Epithelial cell of esophagus (primary cell): ENCODE measurements around the gene EEF1A2.

Experiments
- DNase-seq: peaks from one replicate; pipeline ENCODE4 v3.0.0; 2010; ENCODE audit warnings: low read depth
- H3K4me3 ChIP-seq: 2 replicates; pipeline ENCODE4 v1.5.1; 2011; ENCODE audit warnings: mild to moderate bottlenecking, low read length, control low read depth
- CTCF ChIP-seq: IDR thresholded peaks from 2 replicates; pipeline ENCODE4 v1.5.1; 2011; ENCODE audit warnings: low read depth, mild to moderate bottlenecking, low read length, control low read depth, inconsistent platforms; ENCODE audit not compliant: insufficient read depth; ENCODE audit errors: missing control alignments

EEF1A2 gene

GRCh38 chr20:63497946-63498935 lies 642 bp downstream of the EEF1A2 start:
- no peak for TF ChIP-seq CTCF
- H3K4me3 ChIP-seq: no peak overlapping the region
- DNase-seq: peak; percentile 50

GRCh38 chr20:63497138-63497945 lies 1.5 kb downstream of the EEF1A2 start:
- no peak overlapping the region for H3K4me3 ChIP-seq
- TF ChIP-seq CTCF: no peak
- no peak for DNase-seq

GRCh38 chr20:63496596-63497120 lies 2.2 kb downstream of the EEF1A2 start:
- no peak overlapping the region for H3K4me3 ChIP-seq
- no peak for TF ChIP-seq CTCF
- no peak for DNase-seq

- H3K4me3 ChIP-seq: peak overlapping the region; percentile 15
- peak; percentile 78 for TF ChIP-seq CTCF
- DNase-seq: peak; percentile 48
These were observed 2.9 kb downstream of the EEF1A2 start for GRCh38 chr20:63495741-63496595.

- no peak for DNase-seq
These were observed 3.6 kb downstream of the EEF1A2 start for GRCh38 chr20:63495167-63495720.

More at GRCh38 chr20:63495167-63495720, 3.6 kb downstream of the EEF1A2 start:
- no peak for TF ChIP-seq CTCF
- H3K4me3 ChIP-seq: no peak overlapping the region
